ENCODE results near the gene RABGAP1L.

RABGAP1L gene

GRCh38 chr1:174997041-174997440 is 837.7 kb downstream of the RABGAP1L start:
- no peak for TF ChIP-seq CTCF (IDR thresholded peaks at IDR 0.05; ENCODE audit: extremely low read depth, insufficient read depth, missing control alignments)
- DNase-seq (ENCODE audit: low spot score) = no peak
- in situ Hi-C loops (cut with MboI; ENCODE audit: low pct_unique_long_range_greater_than_20kb, low sequenced_read_pairs, unreplicated experiment) = loop anchor here (10.0 to 25.0 kb wide), 2 partner anchors 222 to 735 kb away; no protein-coding TSS in a partner anchor

GRCh38 chr1:174998569-174999215 is 839.4 kb downstream of the RABGAP1L start:
- in situ Hi-C loops (cut with MboI; ENCODE audit: low pct_unique_long_range_greater_than_20kb, low sequenced_read_pairs, unreplicated experiment) = loop anchor here (10.0 to 25.0 kb wide), 2 partner anchors 224 to 736 kb away; no protein-coding TSS in a partner anchor
- DNase-seq (ENCODE audit: low spot score) = peak; percentile 61
- TF ChIP-seq CTCF (IDR thresholded peaks at IDR 0.05; ENCODE audit: extremely low read depth, insufficient read depth, missing control alignments) = peak; percentile 72

- peak; percentile 96 for DNase-seq (ENCODE audit: low spot score)
- in situ Hi-C loops (cut with MboI; ENCODE audit: low pct_unique_long_range_greater_than_20kb, low sequenced_read_pairs, unreplicated experiment) = loop anchor here (10.0 to 25.0 kb wide), 2 partner anchors 225 to 737 kb away; no protein-coding TSS in a partner anchor
- no peak for TF ChIP-seq CTCF (IDR thresholded peaks at IDR 0.05; ENCODE audit: extremely low read depth, insufficient read depth, missing control alignments)
Measured at GRCh38 chr1:174999216-174999935, 840.1 kb downstream of the RABGAP1L start.

- no peak for DNase-seq (ENCODE audit: low spot score)
- in situ Hi-C loops (cut with MboI; ENCODE audit: low pct_unique_long_range_greater_than_20kb, low sequenced_read_pairs, unreplicated experiment) = loop anchor here (10.0 to 25.0 kb wide), 2 partner anchors 225 to 738 kb away; no protein-coding TSS in a partner anchor
- no peak for TF ChIP-seq CTCF (IDR thresholded peaks at IDR 0.05; ENCODE audit: extremely low read depth, insufficient read depth, missing control alignments)
Measured at GRCh38 chr1:174999936-175000696, 840.8 kb downstream of the RABGAP1L start, which contains the start of gene CACYBP. Gene CACYBP, plus strand, starts transcription at chr1:174999947. Its CDS starts 234 bp downstream, at chr1:175000181.

GRCh38 chr1:175000697-175001187 is 841.4 kb downstream of the RABGAP1L start:
- in situ Hi-C loops (cut with MboI; ENCODE audit: low pct_unique_long_range_greater_than_20kb, low sequenced_read_pairs, unreplicated experiment) = no loop called here
- TF ChIP-seq CTCF (IDR thresholded peaks at IDR 0.05; ENCODE audit: extremely low read depth, insufficient read depth, missing control alignments) = no peak
- no peak for DNase-seq (ENCODE audit: low spot score)

- DNase-seq (ENCODE audit: low spot score) = no peak
- no peak for TF ChIP-seq CTCF (IDR thresholded peaks at IDR 0.05; ENCODE audit: extremely low read depth, insufficient read depth, missing control alignments)
- in situ Hi-C loops (cut with MboI; ENCODE audit: low pct_unique_long_range_greater_than_20kb, low sequenced_read_pairs, unreplicated experiment) = no loop called here
Measured at GRCh38 chr1:175002910-175003517, 843.7 kb downstream of the RABGAP1L start.
